ENCODE results near the gene KLRF2.

DNA sequence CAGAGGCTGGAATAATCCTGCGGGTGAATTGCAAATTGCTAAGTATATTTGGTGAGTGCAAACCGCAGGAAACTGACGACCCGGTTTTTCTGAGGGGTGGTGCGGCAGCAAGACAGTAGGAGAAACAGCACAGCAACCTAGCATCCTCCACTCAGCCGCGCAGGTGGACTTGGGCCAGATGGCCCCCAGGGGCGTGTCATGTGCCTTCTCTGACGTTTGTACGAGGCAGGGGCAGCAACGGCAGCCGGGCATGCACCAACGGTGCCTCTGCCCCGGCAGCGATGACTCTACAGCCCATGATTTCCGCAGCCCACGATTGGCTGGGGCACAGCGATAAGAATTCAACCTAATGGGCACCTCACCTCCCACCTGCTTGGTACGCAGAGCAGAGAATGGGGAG lies 62.0 kb downstream of the KLRF2 start:
- no peak for TF ChIP-seq YY1 (IDR thresholded peaks at IDR 0.05; ENCODE audit: insufficient read depth, insufficient read length)
- no peak for TF ChIP-seq ZNF274 (IDR thresholded peaks at IDR 0.05; ENCODE audit: low read depth, low read length)
